ENCODE measurements around the gene ALOX15B.
"Not testable (repeated sequence)": the region's sequence is repeated elsewhere in the genome, so short reads cannot be mapped to it uniquely, and the experiment has no call there.

The ALOX15B gene

GRCh38 chr17:8062807-8063483 lies 24.1 kb downstream of the ALOX15B start:
- no peak for DNase-seq (ENCODE audit: low spot score)

DNA sequence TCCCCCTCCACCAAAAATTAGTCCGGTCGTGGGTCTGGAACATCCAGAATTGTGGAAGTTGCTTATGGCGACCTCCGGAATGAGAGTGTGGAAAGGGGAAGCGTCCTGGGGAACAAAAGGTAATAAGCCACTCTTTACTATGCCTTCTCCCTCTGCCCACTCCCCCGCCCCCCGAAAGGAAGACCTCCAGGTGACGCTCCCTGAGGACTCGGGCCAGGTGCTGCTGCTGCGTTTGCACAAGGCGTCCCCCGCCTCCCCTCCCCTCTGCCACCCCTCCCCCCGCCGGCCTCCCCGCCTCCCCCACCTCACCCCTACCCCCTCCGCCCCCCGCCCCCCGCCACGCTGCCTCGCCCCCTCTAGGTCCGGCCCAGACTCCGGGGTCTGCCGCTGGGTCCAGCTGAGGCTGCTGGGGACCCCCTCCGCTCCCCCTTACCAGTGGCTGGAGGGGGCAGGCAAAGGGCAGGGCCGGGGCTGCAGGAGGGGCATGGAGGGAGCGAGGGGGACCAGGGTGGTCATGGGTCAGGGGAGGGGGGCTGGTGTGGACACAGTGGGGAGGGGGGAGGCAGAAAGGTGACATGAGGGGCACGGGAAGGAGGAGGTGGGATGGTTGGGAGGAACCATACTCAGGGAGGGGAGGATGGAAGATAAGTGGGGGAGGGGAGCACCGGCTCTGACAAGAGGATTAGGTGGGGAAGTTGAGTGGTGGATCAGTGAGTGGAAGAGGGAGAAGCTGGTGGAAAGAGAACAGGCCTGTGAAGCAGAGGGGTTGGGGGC lies 25.1 kb downstream of the ALOX15B start:
- DNase-seq (ENCODE audit: low spot score): no peak

DNA sequence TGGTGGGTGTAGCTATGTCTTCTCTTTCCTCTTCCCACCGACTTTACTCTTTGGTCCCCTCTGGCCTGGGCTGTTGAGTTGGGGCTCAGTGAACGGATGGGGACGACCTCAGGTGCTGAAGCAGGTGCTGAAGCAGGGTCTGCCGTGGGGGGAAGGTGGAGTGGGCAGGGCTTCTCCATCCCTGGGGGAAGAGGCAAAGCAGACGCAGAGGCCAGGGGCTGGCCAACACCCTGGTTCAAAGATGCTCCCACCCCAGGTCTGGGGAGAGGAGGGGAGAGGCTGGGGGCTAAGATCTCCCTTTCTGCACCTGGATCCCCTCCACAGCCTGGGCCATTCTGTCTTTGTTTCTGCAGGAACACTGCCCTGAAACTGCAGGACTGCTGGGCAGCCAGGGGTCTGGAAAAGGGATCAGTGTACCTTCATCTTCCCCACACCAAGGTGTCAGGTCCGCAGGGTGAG lies 25.7 kb downstream of the ALOX15B start:
- DNase-seq (ENCODE audit: low spot score): no peak

- DNase-seq (ENCODE audit: low spot score): no peak
These were observed 28.2 kb downstream of the ALOX15B start for GRCh38 chr17:8066841-8067775.

- DNase-seq (ENCODE audit: low spot score): no peak
These were observed 28.9 kb downstream of the ALOX15B start for GRCh38 chr17:8067806-8068205.

GRCh38 chr17:8068736-8069586 lies 30.1 kb downstream of the ALOX15B start:
- no peak for DNase-seq (ENCODE audit: low spot score)

DNA sequence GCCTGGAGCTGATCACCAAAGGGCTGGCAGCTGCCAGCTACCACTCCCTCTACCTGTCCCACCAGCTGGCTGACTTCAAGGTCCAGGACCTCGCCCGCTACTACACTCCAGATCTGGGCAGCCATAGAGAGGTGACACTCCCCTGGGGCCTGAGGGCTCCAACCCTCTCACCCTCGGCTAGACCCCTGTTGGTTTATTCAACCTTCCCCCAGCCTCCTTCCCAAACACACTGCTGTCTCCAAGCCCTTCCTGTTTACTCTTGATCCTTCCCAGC lies 30.7 kb downstream of the ALOX15B start:
- DNase-seq (ENCODE audit: low spot score): no peak

DNA sequence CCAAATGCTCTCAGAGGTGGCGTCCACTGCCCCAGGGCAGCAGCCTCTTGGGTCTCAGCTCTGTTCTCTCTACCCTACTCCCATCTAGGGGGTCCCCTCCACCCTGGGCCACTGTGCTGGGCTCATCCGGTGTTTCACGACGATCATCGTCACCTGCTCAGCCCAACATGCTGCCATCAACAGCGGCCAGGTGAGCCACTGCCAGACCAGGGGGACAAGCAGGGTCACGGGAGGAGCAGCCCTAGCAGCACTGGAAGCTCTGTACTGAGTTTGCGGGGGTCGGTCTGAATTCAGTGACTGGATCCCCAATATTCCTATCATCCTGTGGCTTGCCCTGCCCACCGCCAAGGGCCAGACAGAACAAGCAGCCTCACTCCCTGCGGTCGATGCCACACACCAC lies 32.6 kb downstream of the ALOX15B start:
- no peak for DNase-seq (ENCODE audit: low spot score)

- no peak for DNase-seq (ENCODE audit: low spot score)
These were observed 33.5 kb downstream of the ALOX15B start for GRCh38 chr17:8072341-8072728.

DNA sequence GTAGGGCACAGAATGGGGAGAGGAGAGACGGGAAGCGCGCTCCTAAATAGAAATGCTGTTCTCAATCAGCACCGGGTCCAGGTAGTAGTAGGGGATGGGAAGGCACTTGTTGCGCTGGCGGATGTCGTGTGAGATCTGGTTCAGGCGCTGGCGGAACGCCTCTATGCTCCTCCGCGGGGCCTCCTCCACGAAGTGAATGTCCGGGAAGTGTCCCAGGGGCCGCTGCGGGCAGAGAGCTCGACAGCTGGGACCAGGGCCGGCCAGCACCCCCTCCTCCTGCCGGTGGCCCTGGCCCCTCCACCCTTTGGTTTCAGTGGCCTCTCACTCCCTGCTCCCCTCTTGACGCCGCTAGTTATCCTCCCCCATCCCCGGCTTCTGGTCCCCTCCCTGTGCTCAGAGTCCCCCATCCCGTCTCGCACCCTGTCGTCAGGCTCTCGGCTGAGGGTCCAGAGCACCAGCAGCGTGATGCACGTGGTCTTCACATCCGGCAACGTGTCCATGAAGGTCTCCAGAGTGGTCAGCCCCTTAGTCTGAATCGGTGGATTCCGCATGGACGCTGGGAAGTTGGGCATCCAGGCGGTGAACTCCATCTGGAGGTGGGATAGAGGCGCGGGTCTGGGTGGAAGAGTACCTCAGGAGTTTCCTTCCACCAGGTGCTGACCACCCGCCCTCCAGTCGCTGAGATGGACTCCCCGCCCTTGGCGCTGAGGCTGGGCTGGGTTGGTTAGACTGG lies 34.0 kb downstream of the ALOX15B start:
- DNase-seq (ENCODE audit: low spot score): no peak

- DNase-seq (ENCODE audit: low spot score): peak; percentile 87
These were observed 35.0 kb downstream of the ALOX15B start for GRCh38 chr17:8073627-8074484.

- no peak for DNase-seq (ENCODE audit: low spot score)
These were observed 35.7 kb downstream of the ALOX15B start for GRCh38 chr17:8074554-8074953.

GRCh38 chr17:8075081-8075480 lies 36.2 kb downstream of the ALOX15B start:
- DNase-seq (ENCODE audit: low spot score): no peak

GRCh38 chr17:8075574-8076342 lies 36.9 kb downstream of the ALOX15B start:
- DNase-seq (ENCODE audit: low spot score): no peak

DNA sequence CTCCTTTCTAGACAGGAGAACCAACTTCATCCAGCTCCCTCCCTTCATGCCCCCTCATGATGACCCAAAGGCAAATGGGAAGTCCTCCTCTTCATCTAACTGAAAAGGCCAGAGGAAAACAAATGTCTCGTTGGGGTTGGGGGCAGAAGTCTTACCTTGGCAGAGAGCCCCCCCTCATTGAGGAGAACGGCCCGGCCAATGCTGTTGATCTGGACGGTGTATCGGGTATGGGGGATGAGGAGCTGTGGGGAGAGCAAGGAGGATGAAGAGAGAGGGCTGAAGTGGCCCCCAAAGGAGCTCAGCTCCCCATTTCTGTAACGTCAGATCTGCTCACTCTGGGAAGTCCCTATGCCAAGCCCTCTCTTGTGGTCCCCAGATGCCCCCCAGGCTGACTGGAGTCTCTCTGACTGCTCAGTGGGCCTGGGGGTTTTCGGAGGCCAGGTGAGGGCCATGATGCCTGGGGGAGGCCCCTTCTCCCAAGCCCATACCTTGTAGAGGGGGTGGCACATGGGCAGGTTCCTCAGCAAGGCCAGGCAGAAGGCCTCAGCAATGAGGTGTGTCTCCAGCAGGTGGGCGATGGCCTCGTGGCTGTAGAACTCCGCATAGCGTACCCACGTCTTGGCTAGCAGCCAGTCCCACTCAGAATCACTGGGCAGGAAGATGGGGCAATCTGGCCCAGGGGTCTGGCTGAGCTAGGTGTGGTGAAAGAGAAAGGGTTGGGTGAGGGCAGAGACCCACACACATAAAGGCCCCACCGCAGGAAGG lies 37.8 kb downstream of the ALOX15B start:
- DNase-seq (ENCODE audit: low spot score): no peak

GRCh38 chr17:8077939-8078338 lies 39.1 kb downstream of the ALOX15B start:
- not testable (repeated sequence) for DNase-seq (ENCODE audit: low spot score)

GRCh38 chr17:8079291-8080207 lies 40.7 kb downstream of the ALOX15B start:
- DNase-seq (ENCODE audit: low spot score): peak; percentile 90

All from AG08396 (cell line).